Pancreas (tissue), 10 donors: ENCODE results near the gene DDX6. TPM values are rescaled to one million over a fixed set of nuclear protein-coding genes. Genes with fewer than 3 reads are reported as not detected.

ENCODE experiments used
- ATAC-seq, 4 donors: fragments of 200-7000 bp; cut with Tn5 transposase; one replicate each; pipeline versions ENCODE4 v1.8.0 to v1.9.1; 2020; ENCODE audit warnings: mild to moderate bottlenecking in 4 of 4, moderate library complexity in 4 of 4
- DNase-seq, 6 donors: peaks; one replicate each; pipeline ENCODE4 v3.0.0-alpha.2; 2020
- FAIRE-seq: peaks from 2 replicates; lab custom pipeline; 2012; peaks lifted over from hg19 to GRCh38; lab: Jason Lieb, UNC
- H3K27ac ChIP-seq, 4 donors: fragments of 200-600 bp; sonication (generic); 1 replicate in 3 of 4; 2 replicates in 1 of 4; pipeline versions ENCODE4 v1.5.0 to v1.8.0; 2020
- H3K27me3 ChIP-seq, 4 donors: fragments of 200-600 bp; one replicate each; pipeline ENCODE4 v1.8.0; 2021
- H3K36me3 ChIP-seq, 3 donors: fragments of 200-600 bp; sonication (generic) in 1 of 3; one replicate each; pipeline versions ENCODE4 v1.5.0 to v1.8.0; 2020 to 2021
- H3K4me1 ChIP-seq, 3 donors: fragments of 200-600 bp; one replicate each; pipeline ENCODE4 v1.8.0; 2021
- H3K4me3 ChIP-seq, 4 donors: fragments of 200-600 bp; sonication (generic) in 2 of 4; one replicate each; pipeline versions ENCODE4 v1.5.0 to v1.8.0; 2020 to 2021
- H3K9me3 ChIP-seq, 4 donors: fragments of 200-600 bp; one replicate each; pipeline ENCODE4 v1.8.0; 2021
- CTCF ChIP-seq, 4 donors: fragments of 200-600 bp; sonication (generic) in 3 of 4; IDR thresholded peaks; one replicate each; pipeline versions ENCODE4 v1.5.0 to v1.8.0; 2021; ENCODE audit warnings: antibody characterized with exemption in 4 of 4
- WGBS, 2 donors: extraction: QIAGEN DNeasy Blood & Tissue Kit; methylation state at CpG; one replicate each; pipeline ENCODE4 v1.1.7; 2013; 5-methylcytosine and 5-hydroxymethylcytosine counted together
- intact Hi-C, 3 donors: fragments of 100-400 bp; cut with DNase I; formaldehyde crosslinking; loops; one replicate each; pipeline versions ENCODE4 v1.11.1 to v1.14.2; 2022
- polyA plus RNA-seq, 2 donors: library from polyadenylated mRNA; stranded (reverse); fragments of 200-250 nt; gene quantifications; one replicate each; pipeline ENCODE4 v1.2.3, GENCODE V29; 2013
- total RNA-seq, 6 donors: library from RNA; stranded (reverse); fragmentation: NEBNext Ultra II Directional in 4 of 6; extraction: Animal tissue kit (Norgen Biotek cat#: 25700) in 4 of 6; gene quantifications; one replicate each; pipeline versions ENCODE4 v1.2.1 to v1.2.4, GENCODE V29; 2021 to 2023
- donor health status: healthy with polysubstance abuse.
- donor health status: DM: no; HTN: no; CAD: no; lungs with moderate emphysema.
- donor health status: DM: no; HTN: no; CAD: no.
- donor health status: control.
- donor health status: control.
- donor health status: Bipolar disorder and iron deficiency.
- donor health status: DM: yes; HTN: yes; CAD: no.
- donor health status: DM: no; HTN: no; CAD: no.
- donor health status: DM: no; HTN: no; CAD: no.
- donor health status: DM: yes; HTN: yes; CAD: no.

DDX6 gene
- total and polyA plus RNA-seq, 8 donors: 16.1 to 74.2 (median 48.4) TPM

DNA sequence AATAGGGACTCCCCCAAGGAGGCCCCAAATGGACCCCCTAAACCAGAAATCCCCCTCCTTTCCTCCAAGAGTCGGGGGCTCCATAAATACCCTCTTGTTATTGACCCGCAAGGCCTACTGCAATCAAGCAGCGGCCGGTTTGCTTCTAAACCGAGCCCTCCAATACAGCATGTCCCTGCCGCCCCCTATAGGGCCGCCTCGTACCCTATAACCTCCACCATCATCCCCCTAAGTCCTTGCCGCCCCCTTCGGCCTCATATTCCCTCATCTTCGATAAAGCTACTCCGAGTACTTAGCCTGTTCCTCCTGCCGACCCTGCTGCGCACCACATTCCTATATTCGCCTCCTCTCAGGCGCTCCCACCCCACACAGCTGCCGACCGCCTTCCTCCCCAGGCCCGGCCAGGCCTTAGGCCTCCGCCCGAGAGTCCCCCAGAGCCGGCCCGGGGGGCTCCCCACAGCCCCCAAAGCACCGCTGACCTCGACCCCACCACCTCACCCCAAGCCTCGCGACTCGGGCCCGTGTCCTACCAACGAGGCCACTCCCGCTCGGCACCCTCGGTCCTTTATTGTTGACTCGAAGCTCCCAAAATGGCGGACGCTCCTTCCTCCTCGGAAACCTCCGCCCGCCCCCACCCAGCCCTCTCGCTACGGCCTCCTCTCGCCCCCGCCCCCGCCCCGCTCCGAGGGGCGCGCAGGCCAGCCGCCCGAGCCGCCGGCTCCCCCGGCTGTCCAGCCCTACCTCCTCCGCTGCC lies 430 bp downstream of the DDX6 start:
- Histone ChIP-seq H3K27me3 (no peaks in the 10 kb centered on the region), H3K36me3 (peaks cover 0 to 5% (median 0%) of the 10 kb centered on the region in 3 donors), H3K9me3 (no peaks in the 10 kb centered on the region), H3K4me1 (peaks cover 11 to 34% (median 16%) of the 10 kb centered on the region in 3 donors), H3K27ac (peak overlapping the region; percentile 95 to 100 (median 98)), H3K4me3 (peak overlapping the region; percentile 64 to 93 (median 74))
- FAIRE-seq: no peak
- 0 to 1% methylated on average over 39 to 54 of the region's 54 CpGs for WGBS, 2 donors
- DNase-seq: peak in 3 of 6 donors; percentile 42 to 88 (median 74)
- no peak for TF ChIP-seq CTCF (IDR thresholded peaks at IDR 0.05)
- intact Hi-C loops: no loop called here
- ATAC-seq: peak; percentile 50 to 52 (median 51)

DNA sequence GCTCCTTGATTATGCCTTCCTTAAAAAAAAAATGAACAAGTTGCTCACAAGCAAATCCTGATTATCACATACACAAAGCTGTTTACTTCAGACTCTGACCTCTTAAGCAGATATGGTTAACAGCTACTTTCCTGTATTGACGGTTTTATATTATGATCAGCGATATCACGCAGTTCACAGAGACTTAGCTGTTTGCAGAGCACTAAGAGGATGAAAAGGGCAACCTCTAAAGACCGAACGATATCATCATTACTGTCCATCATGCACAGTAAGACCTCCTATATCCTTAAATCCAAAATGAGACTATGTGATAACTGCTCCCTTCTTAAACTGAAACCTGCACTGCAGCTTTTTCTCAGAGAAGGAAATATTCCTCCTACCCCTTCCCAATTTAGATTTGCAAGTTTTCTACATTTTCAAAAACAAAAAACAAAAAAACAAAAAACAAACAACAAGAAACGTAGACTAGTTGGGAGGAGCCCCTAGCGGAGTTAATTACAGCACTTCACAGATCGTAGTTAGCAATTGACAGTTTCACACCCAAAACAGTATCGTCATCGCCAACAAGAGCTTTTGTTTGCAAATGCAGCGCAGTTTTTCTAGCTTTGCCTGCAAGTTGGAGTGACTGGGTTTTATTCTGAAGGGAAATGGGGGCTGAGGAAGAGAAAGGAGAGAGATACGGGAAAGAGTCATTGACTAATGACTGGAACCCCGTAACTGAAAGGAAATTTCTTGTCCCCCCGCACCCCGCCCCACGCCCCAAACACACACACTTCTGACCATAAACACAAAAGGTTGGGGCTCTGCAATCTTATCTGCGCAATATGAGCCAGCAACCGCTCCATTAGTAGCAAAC lies 1.2 kb downstream of the DDX6 start:
- Histone ChIP-seq H3K36me3 (peaks cover 0 to 14% (median 0%) of the 10 kb centered on the region in 3 donors), H3K27ac (peak overlapping the region; percentile 95 to 100 (median 98)), H3K27me3 (no peaks in the 10 kb centered on the region), H3K4me1 (peaks cover 11 to 39% (median 16%) of the 10 kb centered on the region in 3 donors), H3K4me3 (peak overlapping the region; percentile 64 to 93 (median 74)), H3K9me3 (no peaks in the 10 kb centered on the region)
- 1% methylated on average over 18 of the region's 18 CpGs for WGBS, 2 donors
- DNase-seq (peak in 1 of 6 donors; percentile 42), FAIRE-seq (no peak), ATAC-seq (peak in 2 of 4 donors; percentile 4 to 10)
- TF ChIP-seq CTCF (IDR thresholded peaks at IDR 0.05): no peak
- intact Hi-C loops: no loop called here

GRCh38 chr11:118786657-118787056 lies 4.3 kb downstream of the DDX6 start:
- Histone ChIP-seq H3K36me3 (peaks cover 0 to 29% (median 0%) of the 10 kb centered on the region in 3 donors), H3K27me3 (no peaks in the 10 kb centered on the region), H3K27ac (no peak overlapping the region), H3K4me1 (peaks cover 8 to 39% (median 11%) of the 10 kb centered on the region in 3 donors), H3K4me3 (peak overlapping the region in 1 of 4 donors; percentile 8), H3K9me3 (no peaks in the 10 kb centered on the region)
- intact Hi-C loops: no loop called here
- no peak for FAIRE-seq
- no peak for TF ChIP-seq CTCF (IDR thresholded peaks at IDR 0.05)
- DNase-seq: no peak
- WGBS, 2 donors: 21 to 33% methylated on average over 2 of the region's 2 CpGs
- no peak for ATAC-seq

- DNase-seq (no peak), ATAC-seq (no peak), FAIRE-seq (no peak)
- intact Hi-C loops: no loop called here
- peaks cover 8 to 39% (median 11%) of the 10 kb centered on the region in 3 donors for H3K4me1 ChIP-seq
- H3K27me3 ChIP-seq: no peaks in the 10 kb centered on the region
- H3K9me3 ChIP-seq: no peaks in the 10 kb centered on the region
- no peak for TF ChIP-seq CTCF (IDR thresholded peaks at IDR 0.05)
- peaks cover 0 to 29% (median 3%) of the 10 kb centered on the region in 3 donors for H3K36me3 ChIP-seq
- H3K27ac ChIP-seq: no peak overlapping the region
- no peak overlapping the region for H3K4me3 ChIP-seq
- 29 to 33% methylated on average over 3 of the region's 3 CpGs for WGBS, 2 donors
Observed at GRCh38 chr11:118785362-118785761, 5.6 kb downstream of the DDX6 start.
